ENCODE results near the gene RAB23. TPM values are rescaled to one million over a fixed set of nuclear protein-coding genes. Genes with fewer than 3 reads are reported as not detected.
A peak's percentile ranks its signal among the peaks of the same experiment; 100 is the strongest.

The RAB23 gene
- total and polyA plus RNA-seq, 8 donors, result 14.0 to 27.3 (median 24.4) TPM

GRCh38 chr6:57257911-57258541, 35.9 kb upstream of the RAB23 start:
- intact Hi-C loops (cut with DNase I), result no loop called here
- peak; percentile 33 for ATAC-seq

GRCh38 chr6:57256541-57256940, 34.4 kb upstream of the RAB23 start:
- Histone ChIP-seq H3K27ac (no peak overlapping the region), H3K4me1 (no peaks in the 10 kb centered on the region), H3K4me3 (no peak overlapping the region), H3K27me3 (no peaks in the 10 kb centered on the region), H3K36me3 (no peaks in the 10 kb centered on the region), H3K9me3 (no peaks in the 10 kb centered on the region)
- ATAC-seq, result no peak
- DNase-seq, result no peak
- intact Hi-C loops (cut with DNase I), result no loop called here
- no peak for TF ChIP-seq CTCF (IDR thresholded peaks at IDR 0.05)

More at GRCh38 chr6:57257911-57258541, 35.9 kb upstream of the RAB23 start:
- TF ChIP-seq CTCF (IDR thresholded peaks at IDR 0.05), result no peak
- H3K9me3 ChIP-seq, result no peaks in the 10 kb centered on the region
- H3K36me3 ChIP-seq, result no peaks in the 10 kb centered on the region
- peak overlapping the region in 1 of 2 donors; percentile 77 for H3K27ac ChIP-seq
- no peak overlapping the region for H3K4me3 ChIP-seq
- DNase-seq, result no peak
- no peaks in the 10 kb centered on the region for H3K4me1 ChIP-seq
- H3K27me3 ChIP-seq, result no peaks in the 10 kb centered on the region

GRCh38 chr6:57255451-57256169, 33.5 kb upstream of the RAB23 start:
- H3K4me3 ChIP-seq, result no peak overlapping the region
- H3K9me3 ChIP-seq, result no peaks in the 10 kb centered on the region
- no peaks in the 10 kb centered on the region for H3K27me3 ChIP-seq
- DNase-seq (no peak), ATAC-seq (no peak)
- no peaks in the 10 kb centered on the region for H3K4me1 ChIP-seq
- TF ChIP-seq CTCF (IDR thresholded peaks at IDR 0.05), result no peak
- H3K36me3 ChIP-seq, result no peaks in the 10 kb centered on the region
- no peak overlapping the region for H3K27ac ChIP-seq
- intact Hi-C loops (cut with DNase I), result no loop called here

GRCh38 chr6:57254055-57254717, 32.1 kb upstream of the RAB23 start:
- no peaks in the 10 kb centered on the region for H3K9me3 ChIP-seq
- no peak for TF ChIP-seq CTCF (IDR thresholded peaks at IDR 0.05)
- DNase-seq (no peak), ATAC-seq (no peak)
- H3K4me1 ChIP-seq, result no peaks in the 10 kb centered on the region
- H3K27me3 ChIP-seq, result no peaks in the 10 kb centered on the region
- no peak overlapping the region for H3K4me3 ChIP-seq
- intact Hi-C loops (cut with DNase I), result no loop called here
- no peaks in the 10 kb centered on the region for H3K36me3 ChIP-seq
- no peak overlapping the region for H3K27ac ChIP-seq

GRCh38 chr6:57252975-57253374, 30.9 kb upstream of the RAB23 start:
- ATAC-seq (peak; percentile 42), DNase-seq (peak in 1 of 4 donors; percentile 41)
- H3K27me3 ChIP-seq, result no peaks in the 10 kb centered on the region
- intact Hi-C loops (cut with DNase I), result no loop called here
- H3K9me3 ChIP-seq, result no peaks in the 10 kb centered on the region
- TF ChIP-seq CTCF (IDR thresholded peaks at IDR 0.05), result no peak
- no peaks in the 10 kb centered on the region for H3K36me3 ChIP-seq
- no peak overlapping the region for H3K4me3 ChIP-seq
- peak overlapping the region in 1 of 2 donors; percentile 69 for H3K27ac ChIP-seq
- no peaks in the 10 kb centered on the region for H3K4me1 ChIP-seq

Measured in left lung (tissue), 10 donors.